Kidney epithelial cell (primary cell): ENCODE measurements around the gene RLN3. TPM values are rescaled to one million over a fixed set of nuclear protein-coding genes. Genes with fewer than 3 reads are reported as not detected.

Experiments
- DNase-seq: peaks from one replicate; pipeline ENCODE4 v3.0.0-alpha.2; 2010; ENCODE audit warnings: low read depth
- H3K27me3 ChIP-seq: 2 replicates; pipeline ENCODE4 v1.6.0; 2011; ENCODE audit warnings: low read length; ENCODE audit not compliant: control insufficient read depth, insufficient read depth
- H3K36me3 ChIP-seq: 2 replicates; pipeline ENCODE4 v1.5.1; 2011; ENCODE audit warnings: low read length; ENCODE audit not compliant: control insufficient read depth, insufficient read depth
- H3K4me3 ChIP-seq: 2 replicates; pipeline ENCODE4 v1.5.1; 2011; ENCODE audit warnings: low read depth, mild to moderate bottlenecking, control low read depth, low read length
- total RNA-seq: library from RNA; depleted of rRNA; stranded (reverse); fragments of >200 nt; gene quantifications from 2 replicates; pipeline ENCODE4 v1.2.3, GENCODE V29; 2015
- TF ChIP-seq, protein P1 (sequence below): IDR thresholded peaks from 2 replicates; pipeline ENCODE4 v1.5.1; 2011; ENCODE audit warnings: mild to moderate bottlenecking, moderate library complexity, low read length, control low read depth, inconsistent platforms; ENCODE audit not compliant: insufficient read depth, poor library complexity, severe bottlenecking

The RLN3 gene
- total RNA-seq, 1 donor from 2014 or later: not detected

DNA sequence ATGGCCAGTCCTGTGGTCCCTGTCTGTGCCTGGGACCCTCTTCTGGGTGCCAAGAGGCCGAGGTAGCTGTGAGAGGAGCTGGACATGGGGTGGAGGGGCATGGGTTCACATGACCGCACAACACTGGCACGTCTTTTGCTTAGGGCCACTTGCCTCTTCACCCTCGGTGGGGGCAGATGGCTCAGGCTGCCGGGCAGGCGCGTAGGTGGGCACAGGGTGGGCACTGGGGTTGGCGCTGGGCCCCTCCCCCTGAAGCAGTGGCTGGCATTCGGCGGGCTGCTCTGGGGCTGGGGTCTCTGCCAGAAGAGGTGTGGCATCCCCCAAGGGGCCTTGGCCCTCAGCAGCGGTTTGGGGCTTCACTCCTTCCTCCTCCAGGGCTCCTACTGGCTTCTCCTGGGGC lies 25.6 kb downstream of the RLN3 start:
- Histone ChIP-seq H3K36me3 (peaks cover 1% of the 10 kb centered on the region), H3K27me3 (peaks cover 8% of the 10 kb centered on the region), H3K4me3 (no peak overlapping the region)
- no peak for DNase-seq
- TF ChIP-seq, protein P1, sequence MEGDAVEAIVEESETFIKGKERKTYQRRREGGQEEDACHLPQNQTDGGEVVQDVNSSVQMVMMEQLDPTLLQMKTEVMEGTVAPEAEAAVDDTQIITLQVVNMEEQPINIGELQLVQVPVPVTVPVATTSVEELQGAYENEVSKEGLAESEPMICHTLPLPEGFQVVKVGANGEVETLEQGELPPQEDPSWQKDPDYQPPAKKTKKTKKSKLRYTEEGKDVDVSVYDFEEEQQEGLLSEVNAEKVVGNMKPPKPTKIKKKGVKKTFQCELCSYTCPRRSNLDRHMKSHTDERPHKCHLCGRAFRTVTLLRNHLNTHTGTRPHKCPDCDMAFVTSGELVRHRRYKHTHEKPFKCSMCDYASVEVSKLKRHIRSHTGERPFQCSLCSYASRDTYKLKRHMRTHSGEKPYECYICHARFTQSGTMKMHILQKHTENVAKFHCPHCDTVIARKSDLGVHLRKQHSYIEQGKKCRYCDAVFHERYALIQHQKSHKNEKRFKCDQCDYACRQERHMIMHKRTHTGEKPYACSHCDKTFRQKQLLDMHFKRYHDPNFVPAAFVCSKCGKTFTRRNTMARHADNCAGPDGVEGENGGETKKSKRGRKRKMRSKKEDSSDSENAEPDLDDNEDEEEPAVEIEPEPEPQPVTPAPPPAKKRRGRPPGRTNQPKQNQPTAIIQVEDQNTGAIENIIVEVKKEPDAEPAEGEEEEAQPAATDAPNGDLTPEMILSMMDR: no peak

DNA sequence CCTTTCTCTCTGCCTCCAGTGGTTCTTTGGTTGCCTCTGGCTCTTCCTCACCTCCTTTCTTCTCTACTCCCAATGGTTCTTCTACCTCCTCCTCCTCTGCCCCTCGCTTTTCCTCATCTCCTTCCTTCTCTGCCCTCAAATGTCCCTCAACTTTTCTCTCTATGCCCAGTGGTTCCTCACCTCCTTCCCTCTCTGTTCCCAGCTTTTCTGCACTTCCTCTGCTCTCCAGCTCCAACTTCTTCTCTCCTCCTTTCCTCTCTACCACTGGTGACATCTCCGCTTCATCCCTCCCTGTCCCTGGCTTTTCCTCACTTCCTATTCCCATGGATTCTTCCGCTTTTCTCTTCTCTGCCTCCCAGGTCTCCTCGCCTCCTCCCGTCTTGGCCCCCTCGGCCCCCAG lies 26.2 kb downstream of the RLN3 start:
- Histone ChIP-seq H3K36me3 (peaks cover 1% of the 10 kb centered on the region), H3K4me3 (no peak overlapping the region), H3K27me3 (peaks cover 14% of the 10 kb centered on the region)
- TF ChIP-seq, protein P1: no peak
- no peak for DNase-seq

DNA sequence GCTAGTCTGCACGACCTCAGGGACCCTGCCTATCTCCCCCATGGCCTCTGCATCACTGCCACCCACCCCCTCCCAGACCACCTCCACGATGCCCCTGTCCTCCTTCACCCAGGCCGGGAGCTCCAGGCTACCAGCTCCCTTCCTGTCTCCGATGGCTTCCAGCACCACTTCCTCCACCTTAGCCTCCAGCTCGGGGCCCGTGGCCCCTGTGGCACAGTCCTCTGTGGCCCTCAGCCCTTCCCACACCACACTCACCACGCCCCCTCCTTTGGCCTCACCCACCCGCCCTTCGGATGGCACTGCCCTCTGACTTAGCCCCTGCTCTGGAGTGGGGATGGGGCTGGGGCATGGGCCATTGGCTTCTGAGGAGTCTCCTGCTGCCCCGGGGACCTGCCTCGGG lies 26.8 kb downstream of the RLN3 start:
- no peak overlapping the region for H3K4me3 ChIP-seq
- TF ChIP-seq, protein P1: no peak
- DNase-seq: no peak

DNA sequence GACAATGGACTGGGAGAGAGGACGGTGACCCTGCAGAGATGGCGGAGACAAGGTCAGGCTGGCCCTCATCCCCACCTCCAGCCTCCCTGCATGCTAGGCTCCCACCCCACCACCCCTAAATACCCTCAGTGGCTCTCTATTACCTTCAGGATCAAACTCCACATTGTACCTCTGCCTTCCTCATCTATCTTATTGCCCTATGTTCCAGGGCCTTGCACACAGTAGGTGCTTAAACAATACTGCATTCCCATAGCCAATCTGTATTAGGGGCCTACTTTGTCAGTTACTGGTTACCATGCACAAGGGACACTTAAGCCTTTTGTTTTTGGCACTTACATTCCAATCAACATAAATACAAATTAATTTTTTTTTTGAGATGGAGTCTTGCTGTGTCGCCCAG lies 27.4 kb downstream of the RLN3 start:
- Histone ChIP-seq H3K4me3 (no peak overlapping the region), H3K27me3 (peaks cover 23% of the 10 kb centered on the region), H3K36me3 (peaks cover 1% of the 10 kb centered on the region)
- TF ChIP-seq, protein P1: no peak
- no peak for DNase-seq

More for the DNA sequence above, 26.8 kb downstream of the RLN3 start:
- Histone ChIP-seq H3K27me3 (peaks cover 20% of the 10 kb centered on the region), H3K36me3 (peaks cover 1% of the 10 kb centered on the region)

DNA sequence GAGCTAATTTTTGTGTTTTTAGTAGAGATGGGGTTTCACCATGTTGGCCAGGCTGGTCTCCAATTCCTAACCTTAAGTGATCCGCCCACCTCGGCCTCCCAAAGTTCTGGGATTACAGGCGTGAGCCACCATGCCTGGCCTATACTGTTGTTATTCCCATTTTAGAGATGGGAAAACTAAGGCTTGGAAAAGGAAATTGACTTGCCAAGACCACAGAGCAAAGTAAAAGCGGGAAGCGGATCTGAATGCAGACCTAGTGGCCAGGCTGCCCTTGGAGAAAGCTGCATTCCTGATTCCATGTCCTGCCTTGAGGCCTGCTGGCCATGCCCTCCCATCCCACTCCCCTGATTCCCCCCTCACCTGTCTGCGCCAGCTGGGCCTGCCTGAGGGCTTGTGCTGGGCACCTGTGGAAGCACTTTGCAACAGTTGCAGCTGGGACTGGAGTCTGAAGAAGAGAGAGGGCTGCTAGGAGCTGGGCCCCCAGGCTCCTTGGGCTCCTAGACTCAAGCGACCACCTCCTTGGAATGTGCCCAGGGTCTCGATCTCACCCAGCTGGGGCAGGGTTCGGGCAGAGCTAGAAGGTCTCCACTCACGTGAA lies 28.2 kb downstream of the RLN3 start:
- Histone ChIP-seq H3K27me3 (peaks cover 23% of the 10 kb centered on the region), H3K4me3 (no peak overlapping the region), H3K36me3 (peaks cover 1% of the 10 kb centered on the region)
- TF ChIP-seq, protein P1: no peak
- no peak for DNase-seq

DNA sequence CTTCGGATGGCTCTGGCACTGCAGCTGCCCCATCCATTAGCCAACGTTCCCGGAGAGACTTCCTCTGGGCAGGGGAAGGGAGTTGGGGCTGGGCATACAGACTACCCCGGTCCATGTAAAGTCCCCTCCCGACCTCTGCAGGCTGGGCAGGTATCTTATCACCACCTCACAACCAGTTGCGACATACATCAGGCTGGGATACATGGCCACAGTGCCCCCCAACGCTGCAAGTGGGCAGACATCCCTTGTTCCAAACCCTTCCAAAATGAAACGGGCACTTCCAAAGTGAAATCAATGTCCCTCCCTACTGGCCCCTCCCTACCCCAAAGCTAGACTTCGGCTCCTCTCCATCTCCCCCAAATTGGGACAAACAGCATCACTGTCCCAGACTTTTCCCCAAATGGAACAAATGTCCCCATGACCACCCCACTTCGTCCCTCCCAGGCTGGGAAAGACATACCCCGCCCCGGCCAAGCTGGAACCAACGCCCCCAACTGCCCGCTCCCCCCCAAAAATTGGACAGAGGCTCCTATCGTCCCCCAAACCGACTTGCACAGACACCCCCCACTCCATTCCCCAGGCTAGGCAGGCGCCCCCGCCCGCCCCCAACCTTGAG lies 28.9 kb downstream of the RLN3 start:
- TF ChIP-seq, protein P1: no peak
- Histone ChIP-seq H3K27me3 (peaks cover 26% of the 10 kb centered on the region), H3K4me3 (no peak overlapping the region), H3K36me3 (peaks cover 1% of the 10 kb centered on the region)
- no peak for DNase-seq
